ENCODE data around the gene ADGRA3.

GRCh38 chr4:22439947-22440346 is 75.9 kb downstream of the ADGRA3 start:
- TF ChIP-seq CTCF (IDR thresholded peaks at IDR 0.05) (no peak), POLR2A (IDR thresholded peaks at IDR 0.05) (no peak)

Data from thyroid gland (tissue), 4 donors.